Esophagus (tissue), 2 donors: ENCODE measurements around the gene UNC119B. TPM values are rescaled to one million over a fixed set of nuclear protein-coding genes. Genes with fewer than 3 reads are reported as not detected.
"Not testable (repeated sequence)": the region's sequence is repeated elsewhere in the genome, so short reads cannot be mapped to it uniquely, and the experiment has no call there.

ENCODE experiments used
- H3K27ac ChIP-seq, 2 donors: one replicate each; pipeline ENCODE4 v1.5.1; 2013; ENCODE audit warnings: low read depth in 2 of 2, mild to moderate bottlenecking in 2 of 2, inconsistent platforms in 1 of 2, low read length in 1 of 2, moderate library complexity in 1 of 2
- H3K27me3 ChIP-seq, 2 donors: one replicate each; pipeline ENCODE4 v1.6.1; 2013; ENCODE audit warnings: low read length in 2 of 2, control low read depth in 1 of 2, mild to moderate bottlenecking in 1 of 2; ENCODE audit not compliant: insufficient read depth in 2 of 2, control insufficient read depth in 1 of 2
- H3K36me3 ChIP-seq, 2 donors: one replicate each; pipeline ENCODE4 v1.6.1; 2013; ENCODE audit warnings: low read length in 1 of 2; ENCODE audit not compliant: control insufficient read depth in 2 of 2, insufficient read depth in 2 of 2
- H3K4me1 ChIP-seq, 2 donors: one replicate each; pipeline ENCODE4 v1.6.1; 2013; ENCODE audit warnings: low read length in 1 of 2; ENCODE audit not compliant: control insufficient read depth in 2 of 2, insufficient read depth in 2 of 2
- H3K4me3 ChIP-seq, 2 donors: one replicate each; pipeline ENCODE4 v1.5.1; 2013; ENCODE audit warnings: low read length in 2 of 2, mild to moderate bottlenecking in 2 of 2, low read depth in 1 of 2, moderate library complexity in 1 of 2
- H3K9me3 ChIP-seq, 2 donors: one replicate each; pipeline ENCODE4 v1.6.1; 2013; ENCODE audit warnings: mild to moderate bottlenecking in 2 of 2, low read depth in 1 of 2, low read length in 1 of 2, moderate library complexity in 1 of 2; ENCODE audit not compliant: control insufficient read depth in 2 of 2, insufficient read depth in 1 of 2
- WGBS, 2 donors: extraction: QIAGEN DNeasy Blood & Tissue Kit; methylation state at CpG; one replicate each; pipeline ENCODE4 v1.1.7; 2013; 5-methylcytosine and 5-hydroxymethylcytosine counted together
- polyA plus RNA-seq, 2 donors: library from polyadenylated mRNA; stranded (reverse); fragments of 200-250 nt; gene quantifications; one replicate each; pipeline ENCODE4 v1.2.3, GENCODE V29; 2013
- donor health status: healthy with polysubstance abuse.
- donor health status: Bipolar disorder and iron deficiency.

UNC119B gene
- polyA plus RNA-seq, 2 donors = 4.9 to 9.1 TPM

DNA sequence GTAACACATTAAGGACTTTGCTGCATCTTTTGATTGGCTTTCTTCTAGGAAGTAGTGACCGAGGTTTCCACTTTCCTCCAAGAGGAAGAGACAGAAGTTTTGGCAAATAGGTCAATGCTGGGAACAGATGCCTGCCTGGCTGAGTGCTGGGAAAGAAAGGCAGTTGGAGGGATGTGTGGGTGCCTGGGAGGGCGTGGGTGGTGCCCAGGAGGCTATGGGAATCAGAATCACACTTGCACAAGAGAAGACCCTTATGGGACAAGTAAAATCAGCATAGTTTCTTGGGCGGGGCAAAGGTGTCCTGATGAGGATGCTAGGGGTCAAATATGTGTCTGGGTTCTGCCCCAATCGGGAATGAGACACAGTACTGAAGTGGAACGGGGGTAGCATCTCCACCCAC is 14.5 kb downstream of the UNC119B start:
- peaks cover 0 to 3% of the 10 kb centered on the region in 2 donors for H3K4me1 ChIP-seq
- H3K4me3 ChIP-seq = peak overlapping the region in 1 of 2 donors; percentile 66
- no peaks in the 10 kb centered on the region for H3K9me3 ChIP-seq
- no peaks in the 10 kb centered on the region for H3K27me3 ChIP-seq
- 65 to 71% methylated on average over 5 of the region's 5 CpGs for WGBS, 2 donors
- H3K36me3 ChIP-seq = peaks cover 13 to 17% of the 10 kb centered on the region in 2 donors
- H3K27ac ChIP-seq = peak overlapping the region in 1 of 2 donors; percentile 47

DNA sequence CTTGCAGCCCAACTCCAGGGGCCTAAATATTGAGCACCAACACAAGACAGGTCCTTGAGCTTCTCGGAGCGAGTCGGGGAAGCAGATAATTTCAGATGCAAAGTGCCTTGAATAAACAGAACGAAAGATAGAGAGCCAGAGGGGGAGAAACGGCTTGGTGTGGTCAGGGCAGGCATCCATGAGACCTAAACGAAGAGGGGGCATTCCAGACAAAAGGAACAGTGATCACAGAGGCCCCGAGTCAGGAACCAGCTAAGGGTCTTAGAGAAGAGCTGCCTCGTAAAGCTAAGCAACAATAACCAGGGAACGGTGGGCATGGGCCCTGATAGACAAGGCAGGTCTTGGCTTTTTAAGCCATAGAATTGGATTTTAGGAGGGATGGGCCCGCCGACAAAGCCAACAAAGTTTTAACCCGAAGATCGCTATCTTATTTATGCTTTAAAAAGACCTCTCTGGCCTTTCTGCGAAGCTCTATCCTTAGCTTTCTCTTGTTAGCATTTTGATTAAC is 14.9 kb downstream of the UNC119B start:
- 26 to 34% methylated on average over 14 of the region's 14 CpGs for WGBS, 2 donors

DNA sequence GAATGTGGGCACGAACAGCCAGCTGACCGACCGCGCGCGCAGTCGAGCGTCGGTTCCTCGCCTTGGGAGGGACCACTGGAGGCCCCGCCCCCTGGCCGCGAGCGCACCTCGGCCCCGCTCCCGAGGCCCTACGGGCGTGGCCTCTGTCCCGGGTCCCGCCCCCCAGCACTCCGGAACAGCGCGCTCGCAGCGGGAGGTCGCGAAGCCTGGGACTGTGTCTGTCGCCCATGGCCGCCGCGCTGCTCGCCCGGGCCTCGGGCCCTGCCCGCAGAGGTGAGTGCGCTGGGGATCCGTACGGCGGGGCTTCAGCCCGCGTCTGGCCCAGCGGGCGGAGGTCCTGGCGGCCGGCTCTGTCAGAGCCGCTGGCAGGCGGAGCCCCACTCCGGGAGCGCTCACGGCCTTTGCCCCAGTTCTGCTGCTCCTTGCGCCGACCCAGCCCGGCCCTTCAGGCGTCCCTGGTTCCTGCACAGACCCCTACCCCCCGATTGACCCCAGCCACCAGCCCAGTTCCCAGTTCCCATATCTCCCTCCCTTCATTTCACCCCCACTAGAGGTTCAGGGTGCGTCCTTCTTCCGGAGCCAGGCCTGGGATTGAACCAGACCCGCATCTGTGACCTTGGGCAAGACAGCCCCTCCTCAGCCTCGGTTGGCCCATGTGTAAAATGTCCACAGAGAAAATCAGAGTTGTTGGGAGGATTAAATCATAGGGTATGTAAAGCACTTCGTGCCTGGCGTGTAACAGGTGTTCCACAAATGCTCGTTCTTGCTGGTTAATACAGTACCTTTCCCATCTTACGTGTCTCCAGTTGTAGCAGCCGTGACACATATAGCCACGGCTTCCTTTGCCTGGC is 15.6 kb downstream of the UNC119B start, which contains the start of gene ACADS:
Gene ACADS (plus strand): TSS at position 168 of the 851 bp plus-strand sequence. CDS start 60 bp downstream, at position 228.
- H3K27ac ChIP-seq = peak within 1 kb of the TSS; percentile 40 to 66
- H3K4me1 ChIP-seq = peaks cover 0 to 3% of the 10 kb centered on the region in 2 donors
- H3K36me3 ChIP-seq = peaks cover 10 to 11% of the 10 kb centered on the region in 2 donors

More for the DNA sequence above, 14.9 kb downstream of the UNC119B start:
- Histone ChIP-seq H3K4me1 (peaks cover 0 to 3% of the 10 kb centered on the region in 2 donors), H3K9me3 (no peaks in the 10 kb centered on the region), H3K36me3 (peaks cover 10 to 14% of the 10 kb centered on the region in 2 donors), H3K4me3 (peak overlapping the region; percentile 66 to 77), H3K27me3 (no peaks in the 10 kb centered on the region), H3K27ac (peak overlapping the region in 1 of 2 donors; percentile 47)

DNA sequence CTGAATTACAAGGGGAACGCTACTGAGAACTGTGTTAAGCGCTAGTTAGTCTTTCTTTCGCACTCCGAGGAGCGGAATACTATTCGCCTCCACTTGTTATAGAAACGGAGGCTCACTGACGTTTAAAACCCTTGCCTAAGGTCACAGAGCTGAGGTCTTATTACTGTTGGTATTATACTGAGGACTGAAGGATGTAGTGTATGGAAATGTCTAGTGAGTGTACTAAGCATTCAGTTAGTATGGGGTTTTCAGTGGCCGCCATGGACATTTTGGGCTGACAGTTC is 16.2 kb downstream of the UNC119B start:
- H3K27ac ChIP-seq = no peak overlapping the region
- no peaks in the 10 kb centered on the region for H3K9me3 ChIP-seq
- peaks cover 0 to 3% of the 10 kb centered on the region in 2 donors for H3K4me1 ChIP-seq
- H3K4me3 ChIP-seq = peak overlapping the region; percentile 66 to 77
- 76 to 83% methylated on average over 9 of the region's 9 CpGs for WGBS, 2 donors
- H3K27me3 ChIP-seq = no peaks in the 10 kb centered on the region
- H3K36me3 ChIP-seq = peaks cover 7% of the 10 kb centered on the region in 2 donors

More for the DNA sequence above, 15.6 kb downstream of the UNC119B start, which contains the start of gene ACADS:
- Histone ChIP-seq H3K9me3 (no peaks in the 10 kb centered on the region), H3K4me3 (peak within 1 kb of the TSS; percentile 66 to 77), H3K27me3 (no peaks in the 10 kb centered on the region)
- 3 to 6% methylated on average over 64 to 66 of the region's 66 CpGs for WGBS, 2 donors

DNA sequence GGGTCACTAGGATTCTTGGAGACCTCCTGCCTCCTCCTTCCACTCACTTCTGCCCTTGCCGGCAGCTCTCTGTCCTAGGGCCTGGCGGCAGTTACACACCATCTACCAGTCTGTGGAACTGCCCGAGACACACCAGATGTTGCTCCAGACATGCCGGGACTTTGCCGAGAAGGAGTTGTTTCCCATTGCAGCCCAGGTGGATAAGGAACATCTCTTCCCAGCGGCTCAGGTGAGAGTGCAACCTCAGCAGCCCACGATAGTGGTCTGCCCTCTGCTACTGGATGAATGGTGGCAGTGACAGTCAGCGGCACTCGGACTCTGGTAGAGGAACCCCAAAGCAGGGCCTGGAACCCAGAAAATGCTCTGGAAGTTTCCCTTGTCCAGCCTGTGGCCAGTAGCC is 16.7 kb downstream of the UNC119B start:
- no peaks in the 10 kb centered on the region for H3K9me3 ChIP-seq
- peaks cover 3% of the 10 kb centered on the region in 2 donors for H3K36me3 ChIP-seq
- H3K27me3 ChIP-seq = no peaks in the 10 kb centered on the region
- no peak overlapping the region for H3K4me3 ChIP-seq
- no peak overlapping the region for H3K27ac ChIP-seq
- peaks cover 0 to 3% of the 10 kb centered on the region in 2 donors for H3K4me1 ChIP-seq
- WGBS, 2 donors = 80 to 93% methylated on average over 9 of the region's 9 CpGs

DNA sequence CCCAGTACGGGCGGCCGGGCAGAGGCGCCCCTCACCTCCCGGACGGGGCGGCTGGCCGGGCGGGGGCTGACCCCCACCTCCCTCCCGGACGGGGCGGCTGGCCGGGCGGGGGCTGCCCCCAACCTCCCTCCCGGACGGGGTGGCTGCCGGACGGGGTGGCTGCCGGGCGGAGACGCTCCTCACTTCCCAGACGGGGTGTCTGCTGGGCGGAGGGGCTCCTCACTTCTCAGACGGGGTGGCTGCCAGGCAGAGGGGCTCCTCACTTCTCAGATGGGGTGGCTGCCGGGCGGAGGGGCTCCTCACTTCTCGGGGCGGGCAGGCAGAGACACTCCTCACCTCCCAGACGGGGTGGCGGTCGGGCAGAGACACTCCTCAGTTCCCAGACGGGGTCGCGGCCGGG is 21.9 kb downstream of the UNC119B start:
- not testable (repeated sequence) for H3K27ac ChIP-seq, H3K4me3 ChIP-seq, H3K27me3 ChIP-seq, H3K4me1 ChIP-seq, H3K36me3 ChIP-seq, H3K9me3 ChIP-seq
- 96 to 98% methylated on average over 34 to 35 of the region's 35 CpGs for WGBS, 2 donors

DNA sequence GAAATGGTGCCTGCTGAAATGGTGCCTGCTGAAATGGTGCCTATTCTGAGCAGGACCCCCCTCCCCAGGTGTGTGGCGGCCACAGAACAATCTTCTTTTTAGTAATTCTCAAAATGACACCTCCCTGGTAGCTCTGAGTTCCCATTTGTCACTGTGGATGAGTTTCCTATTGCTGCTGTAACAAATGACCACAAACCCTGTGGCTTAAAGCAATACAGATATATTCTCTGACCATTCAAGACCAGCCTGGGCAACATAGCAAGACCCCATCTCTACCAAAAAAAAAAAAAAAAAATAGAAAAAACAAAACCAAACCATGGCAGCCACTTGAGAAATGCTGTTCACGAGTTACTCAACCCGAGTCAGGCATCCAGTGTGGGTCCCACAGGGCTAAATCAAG is 23.3 kb downstream of the UNC119B start:
- no peaks in the 10 kb centered on the region for H3K9me3 ChIP-seq
- H3K4me1 ChIP-seq = no peaks in the 10 kb centered on the region
- peaks cover 0 to 4% of the 10 kb centered on the region in 2 donors for H3K36me3 ChIP-seq
- H3K4me3 ChIP-seq = no peak overlapping the region
- no peaks in the 10 kb centered on the region for H3K27me3 ChIP-seq
- WGBS, 2 donors = 88 to 90% methylated on average over 3 of the region's 3 CpGs
- no peak overlapping the region for H3K27ac ChIP-seq

DNA sequence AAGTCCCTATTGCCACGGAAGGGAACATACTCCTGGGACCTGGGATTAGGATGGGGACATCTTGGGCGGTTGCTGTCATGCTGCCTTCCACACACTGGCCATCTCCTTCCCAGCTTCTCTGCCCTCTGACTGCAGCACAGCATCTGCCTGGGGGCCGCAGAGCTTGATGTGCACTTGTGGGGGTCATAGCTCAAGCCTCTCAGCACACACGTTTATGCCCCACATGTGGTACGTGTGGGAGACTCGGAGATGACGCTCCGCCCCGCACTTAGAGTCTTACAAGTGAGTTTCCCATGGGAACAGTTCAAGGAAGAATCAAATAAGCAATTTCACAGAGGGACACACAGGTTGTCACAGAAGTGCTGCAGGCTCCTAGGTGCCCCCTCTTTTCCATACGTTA is 24.0 kb downstream of the UNC119B start:
- H3K9me3 ChIP-seq = no peaks in the 10 kb centered on the region
- no peak overlapping the region for H3K27ac ChIP-seq
- WGBS, 2 donors = 93 to 95% methylated on average over 10 of the region's 10 CpGs
- H3K36me3 ChIP-seq = peaks cover 0 to 8% of the 10 kb centered on the region in 2 donors
- H3K4me3 ChIP-seq = no peak overlapping the region
- no peaks in the 10 kb centered on the region for H3K27me3 ChIP-seq
- no peaks in the 10 kb centered on the region for H3K4me1 ChIP-seq

DNA sequence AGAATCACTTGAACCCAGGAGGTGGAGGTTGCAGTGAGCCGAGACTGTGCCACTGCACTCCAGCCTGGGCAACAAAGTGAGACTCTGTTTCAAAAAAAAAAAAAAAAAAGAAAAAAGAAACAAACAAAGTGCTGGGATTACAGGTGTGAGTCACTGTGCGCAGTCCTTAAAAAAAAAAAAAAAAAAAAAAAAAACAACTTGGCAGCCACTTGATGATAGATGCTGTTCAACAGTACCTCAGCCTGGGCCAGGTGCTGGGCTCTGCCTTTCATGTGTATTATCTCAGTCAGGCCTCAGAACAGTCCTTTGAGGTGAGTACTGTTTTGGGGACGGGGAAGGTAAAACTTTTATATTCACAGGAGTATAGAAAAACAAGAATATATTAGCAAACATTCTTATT is 24.9 kb downstream of the UNC119B start:
- peaks cover 0 to 13% of the 10 kb centered on the region in 2 donors for H3K36me3 ChIP-seq
- no peaks in the 10 kb centered on the region for H3K4me1 ChIP-seq
- no peak overlapping the region for H3K27ac ChIP-seq
- WGBS, 2 donors = 63 to 64% methylated on average over 3 of the region's 3 CpGs
- H3K4me3 ChIP-seq = no peak overlapping the region
- H3K27me3 ChIP-seq = no peaks in the 10 kb centered on the region
- no peaks in the 10 kb centered on the region for H3K9me3 ChIP-seq
